Neural crest cell (in vitro differentiated cells): ENCODE measurements around the gene IST1. TPM values are rescaled to one million over a fixed set of nuclear protein-coding genes. Genes with fewer than 3 reads are reported as not detected.
"Not testable (repeated sequence)": the region's sequence is repeated elsewhere in the genome, so short reads cannot be mapped to it uniquely, and the experiment has no call there.

Source experiments
- DNase-seq: peaks from one replicate; pipeline ENCODE4 v3.0.0; 2021; ENCODE audit warnings: low read depth, mixed read lengths, low spot score
- H3K27ac Mint-ChIP-seq: one replicate; pipeline ENCODE4 v1.8.0; 2021; ENCODE audit warnings: mild to moderate bottlenecking, mixed read lengths; ENCODE audit not compliant: unreplicated experiment
- H3K27me3 Mint-ChIP-seq: 2 replicates; pipeline ENCODE4 v1.8.0; 2021; ENCODE audit warnings: low read depth, mild to moderate bottlenecking, mixed read lengths
- H3K36me3 Mint-ChIP-seq: 2 replicates; pipeline ENCODE4 v1.8.0; 2021; ENCODE audit warnings: low read depth, mild to moderate bottlenecking, mixed read lengths
- H3K4me1 Mint-ChIP-seq: 2 replicates; pipeline ENCODE4 v1.8.0; 2021; ENCODE audit warnings: mixed read lengths
- H3K4me3 Mint-ChIP-seq: one replicate; pipeline ENCODE4 v1.8.0; 2021; ENCODE audit warnings: mild to moderate bottlenecking, mixed read lengths
- H3K9me3 Mint-ChIP-seq: 2 replicates; pipeline ENCODE4 v1.8.0; 2021; ENCODE audit warnings: mixed read lengths
- total RNA-seq: library from RNA; stranded (reverse); gene quantifications from 2 replicates; pipeline ENCODE4 v1.2.1, GENCODE V29; 2021
- TF ChIP-seq, protein P1 (sequence below): fragments of 200-600 bp; sonication (generic); conservative IDR thresholded peaks from 2 replicates; pipeline ENCODE4 v1.5.0; 2021; ENCODE audit warnings: antibody characterized with exemption, mild to moderate bottlenecking

IST1 gene
- total RNA-seq, 1 donor from 2014 or later = 242 TPM

DNA sequence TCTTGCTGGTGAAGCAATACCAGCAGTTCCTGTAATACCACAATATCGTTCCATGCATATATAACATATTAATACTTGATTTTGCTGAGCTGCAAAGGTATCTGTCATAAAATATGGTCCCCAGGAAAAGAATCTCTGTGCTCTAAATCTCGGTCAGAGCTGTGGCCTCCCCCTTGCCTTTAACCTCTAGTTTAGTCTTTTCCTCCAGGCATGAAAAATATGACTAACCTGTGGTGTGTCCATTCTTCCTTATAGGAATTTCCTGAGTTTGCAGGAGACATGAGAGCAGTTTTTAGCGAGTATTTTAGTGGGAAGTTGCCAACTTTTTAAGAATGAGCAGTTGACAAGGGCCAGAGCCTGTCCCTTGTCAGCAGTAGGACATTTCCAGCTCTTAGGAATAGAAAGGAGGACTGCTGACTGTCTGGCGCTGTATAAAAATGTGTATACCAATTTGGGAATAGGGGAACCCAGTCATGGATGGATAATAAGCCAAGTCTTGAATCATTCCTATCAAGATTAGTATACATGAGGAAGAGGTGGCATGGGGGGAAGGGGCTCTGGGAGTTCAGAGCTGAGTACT lies 40.9 kb upstream of the IST1 start:
- H3K36me3 Mint-ChIP-seq = peaks cover 6% of the 10 kb centered on the region
- H3K27ac Mint-ChIP-seq = no peak overlapping the region

DNA sequence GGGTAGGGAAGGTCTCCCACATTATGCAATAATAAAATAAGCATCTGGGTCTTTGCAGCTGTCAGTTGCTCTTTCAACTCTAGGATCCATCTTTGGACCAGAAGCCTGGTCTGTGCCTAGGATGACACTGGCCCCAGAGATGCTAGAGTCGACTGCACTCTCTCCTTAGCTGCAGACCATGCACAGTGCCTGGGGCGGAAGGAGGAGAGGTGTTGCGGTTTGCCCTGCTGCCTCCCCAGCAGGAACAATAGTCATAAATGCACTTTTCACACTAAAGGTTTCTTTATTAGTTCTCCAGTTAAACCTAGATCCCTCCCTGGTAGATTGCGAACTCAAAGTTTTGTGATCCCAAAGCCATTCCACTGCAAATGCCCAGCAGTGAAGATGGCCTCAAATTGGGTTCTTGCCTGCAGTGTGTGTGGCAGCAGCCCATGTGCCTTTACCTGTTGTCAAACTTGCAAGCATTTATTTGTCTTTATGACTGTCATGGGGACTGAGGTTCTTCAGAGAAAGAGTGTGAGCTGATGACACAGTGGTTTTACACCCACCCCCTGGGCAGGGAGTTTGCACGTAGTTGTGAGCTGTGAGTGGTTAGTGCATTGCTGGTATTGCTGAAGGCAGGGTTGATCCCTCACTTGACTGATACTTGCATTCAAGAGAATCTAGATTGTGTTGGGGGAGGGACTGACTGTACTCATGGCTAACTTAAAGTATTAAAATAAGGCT lies 39.2 kb upstream of the IST1 start:
- no peak for DNase-seq
- H3K4me1 Mint-ChIP-seq = no peaks in the 10 kb centered on the region
- no peaks in the 10 kb centered on the region for H3K36me3 Mint-ChIP-seq

More for the DNA sequence above, 40.9 kb upstream of the IST1 start:
- no peaks in the 10 kb centered on the region for H3K4me1 Mint-ChIP-seq
- no peaks in the 10 kb centered on the region for H3K9me3 Mint-ChIP-seq
- H3K27me3 Mint-ChIP-seq = no peaks in the 10 kb centered on the region
- no peak overlapping the region for H3K4me3 Mint-ChIP-seq
- no peak for DNase-seq
- TF ChIP-seq, protein P1, sequence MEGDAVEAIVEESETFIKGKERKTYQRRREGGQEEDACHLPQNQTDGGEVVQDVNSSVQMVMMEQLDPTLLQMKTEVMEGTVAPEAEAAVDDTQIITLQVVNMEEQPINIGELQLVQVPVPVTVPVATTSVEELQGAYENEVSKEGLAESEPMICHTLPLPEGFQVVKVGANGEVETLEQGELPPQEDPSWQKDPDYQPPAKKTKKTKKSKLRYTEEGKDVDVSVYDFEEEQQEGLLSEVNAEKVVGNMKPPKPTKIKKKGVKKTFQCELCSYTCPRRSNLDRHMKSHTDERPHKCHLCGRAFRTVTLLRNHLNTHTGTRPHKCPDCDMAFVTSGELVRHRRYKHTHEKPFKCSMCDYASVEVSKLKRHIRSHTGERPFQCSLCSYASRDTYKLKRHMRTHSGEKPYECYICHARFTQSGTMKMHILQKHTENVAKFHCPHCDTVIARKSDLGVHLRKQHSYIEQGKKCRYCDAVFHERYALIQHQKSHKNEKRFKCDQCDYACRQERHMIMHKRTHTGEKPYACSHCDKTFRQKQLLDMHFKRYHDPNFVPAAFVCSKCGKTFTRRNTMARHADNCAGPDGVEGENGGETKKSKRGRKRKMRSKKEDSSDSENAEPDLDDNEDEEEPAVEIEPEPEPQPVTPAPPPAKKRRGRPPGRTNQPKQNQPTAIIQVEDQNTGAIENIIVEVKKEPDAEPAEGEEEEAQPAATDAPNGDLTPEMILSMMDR = no peak

DNA sequence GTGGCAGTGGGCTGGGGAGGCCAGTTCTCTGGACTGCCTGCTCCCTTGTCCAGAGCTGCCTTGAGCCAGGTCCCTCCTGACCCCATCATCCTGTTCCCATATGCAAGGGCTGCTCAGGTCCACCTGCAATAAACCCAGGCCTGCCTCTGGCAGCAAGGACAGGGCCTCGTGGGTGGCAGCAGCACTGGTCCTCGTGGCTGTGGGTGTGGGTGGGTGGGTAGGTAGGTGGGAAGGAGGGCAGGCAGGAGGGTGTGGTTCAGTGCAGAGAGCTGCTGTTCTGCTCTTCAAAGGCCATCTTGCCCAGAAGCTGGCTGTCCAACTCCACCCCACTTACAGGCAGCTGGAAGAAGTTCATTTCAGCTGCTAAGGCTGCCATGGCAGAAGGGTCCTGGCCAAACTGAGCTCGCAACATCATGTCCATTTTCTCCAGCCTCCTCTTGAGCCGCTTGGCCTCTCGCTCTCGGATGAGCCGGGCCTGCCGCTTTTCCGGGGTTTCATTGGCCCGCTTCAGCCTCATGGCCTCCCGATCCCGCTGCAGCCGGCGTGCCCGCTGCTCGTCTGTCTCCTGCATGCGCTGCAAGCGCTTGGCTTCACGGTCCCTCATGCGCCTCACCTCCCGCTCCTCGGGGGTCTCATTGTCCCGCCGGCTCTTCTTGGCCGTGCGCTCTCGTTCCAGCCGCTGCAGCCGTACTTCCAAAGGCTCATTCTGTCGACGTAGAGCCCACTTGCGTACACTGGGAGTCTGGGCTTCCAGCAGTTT lies 35.4 kb upstream of the IST1 start:
- peaks cover 2% of the 10 kb centered on the region for H3K36me3 Mint-ChIP-seq
- H3K4me1 Mint-ChIP-seq = no peaks in the 10 kb centered on the region
- no peak overlapping the region for H3K4me3 Mint-ChIP-seq
- DNase-seq = no peak
- H3K9me3 Mint-ChIP-seq = no peaks in the 10 kb centered on the region
- TF ChIP-seq, protein P1 = no peak
- no peaks in the 10 kb centered on the region for H3K27me3 Mint-ChIP-seq
- no peak overlapping the region for H3K27ac Mint-ChIP-seq

More for the DNA sequence above, 39.2 kb upstream of the IST1 start:
- Mint-ChIP-seq H3K27me3 (no peaks in the 10 kb centered on the region), H3K27ac (no peak overlapping the region), H3K9me3 (no peaks in the 10 kb centered on the region), H3K4me3 (no peak overlapping the region)
- TF ChIP-seq, protein P1 = no peak

DNA sequence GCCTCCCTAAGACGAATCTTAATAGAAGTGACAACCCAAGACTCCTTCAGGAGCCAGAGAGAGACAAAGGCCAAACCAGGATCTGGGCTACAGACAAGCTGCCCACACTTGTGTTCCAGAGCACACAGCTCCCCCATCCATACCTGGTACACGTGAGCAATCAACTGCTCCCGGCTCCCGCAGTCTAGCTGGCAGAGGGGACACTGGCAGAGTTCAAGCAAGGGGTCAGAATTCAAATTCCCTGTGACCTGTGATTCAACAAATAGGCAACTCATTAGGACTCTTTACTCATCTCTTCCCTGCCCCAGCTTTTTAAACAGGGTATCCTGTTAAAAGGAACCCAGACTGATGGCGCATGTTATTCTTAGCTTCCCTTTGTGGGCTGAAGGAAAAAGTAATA lies 31.3 kb upstream of the IST1 start:
- Mint-ChIP-seq H3K4me1 (no peaks in the 10 kb centered on the region), H3K4me3 (no peak overlapping the region), H3K27me3 (no peaks in the 10 kb centered on the region), H3K9me3 (no peaks in the 10 kb centered on the region), H3K36me3 (peaks cover 7% of the 10 kb centered on the region), H3K27ac (no peak overlapping the region)
- TF ChIP-seq, protein P1 = no peak
- no peak for DNase-seq

DNA sequence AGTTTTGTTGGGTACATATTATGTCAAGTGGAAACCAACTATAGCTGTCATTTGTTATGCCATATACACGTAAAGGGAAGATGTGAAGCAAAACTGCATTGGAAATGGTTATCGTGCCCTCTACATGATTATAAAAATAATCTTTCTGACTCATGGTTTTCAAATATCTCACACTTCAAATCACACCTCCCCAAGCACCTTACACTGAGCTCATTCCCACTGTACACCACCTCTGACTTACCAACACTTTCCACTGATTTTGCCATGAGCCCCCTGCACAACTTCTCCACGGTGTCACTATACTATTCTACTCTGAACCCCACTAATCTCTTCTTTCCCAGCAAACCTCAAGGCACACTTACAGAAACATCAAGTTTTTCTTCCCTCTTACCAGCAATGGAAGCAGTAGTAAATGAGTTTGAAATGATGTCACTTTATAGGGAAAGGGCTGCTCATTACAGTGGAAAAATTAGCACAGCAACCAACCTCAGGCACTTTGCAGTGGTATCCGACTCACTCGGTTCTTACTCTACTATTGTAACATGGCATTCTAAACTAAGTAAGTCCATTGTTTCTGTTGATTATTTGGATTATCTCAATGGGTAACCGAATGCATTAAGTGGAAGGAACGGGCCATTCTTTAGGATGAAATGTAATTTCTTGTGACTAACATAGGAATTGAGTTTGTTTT lies 30.0 kb upstream of the IST1 start:
- Mint-ChIP-seq H3K9me3 (no peaks in the 10 kb centered on the region), H3K36me3 (peaks cover 11% of the 10 kb centered on the region)
- TF ChIP-seq, protein P1 = no peak

DNA sequence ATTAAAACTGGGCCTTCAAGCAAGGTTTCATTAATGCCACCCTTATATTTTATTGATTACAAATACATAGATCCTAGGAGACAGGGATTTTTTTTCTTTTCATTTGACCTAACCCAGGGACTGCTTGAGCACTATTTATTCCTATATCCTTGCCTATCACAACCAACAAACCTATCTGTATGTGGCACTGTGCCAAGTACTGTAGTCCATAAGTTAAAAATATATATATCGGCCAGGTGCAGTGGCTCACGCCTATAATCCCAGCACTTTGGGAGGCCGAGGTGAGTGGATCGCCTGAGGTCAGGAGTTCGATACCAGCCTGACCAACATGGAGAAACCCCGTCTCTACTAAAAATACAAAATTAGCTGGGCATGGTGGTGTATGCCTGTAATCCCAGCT lies 28.2 kb upstream of the IST1 start:
- not testable (repeated sequence) for DNase-seq, H3K4me3 Mint-ChIP-seq, H3K9me3 Mint-ChIP-seq, H3K27me3 Mint-ChIP-seq, H3K4me1 Mint-ChIP-seq, H3K27ac Mint-ChIP-seq
- H3K36me3 Mint-ChIP-seq = peaks cover 11% of the 10 kb centered on the region

More for the DNA sequence above, 30.0 kb upstream of the IST1 start:
- no peaks in the 10 kb centered on the region for H3K4me1 Mint-ChIP-seq
- no peaks in the 10 kb centered on the region for H3K27me3 Mint-ChIP-seq
- no peak overlapping the region for H3K4me3 Mint-ChIP-seq
- no peak overlapping the region for H3K27ac Mint-ChIP-seq
- DNase-seq = no peak
